ENCODE results near the gene PSMD3.
"Not testable (repeated sequence)": the region's sequence is repeated elsewhere in the genome, so short reads cannot be mapped to it uniquely, and the experiment has no call there.

The PSMD3 gene

GRCh38 chr17:39997543-39997942 is 16.9 kb downstream of the PSMD3 start:
- no peak for DNase-seq

DNA sequence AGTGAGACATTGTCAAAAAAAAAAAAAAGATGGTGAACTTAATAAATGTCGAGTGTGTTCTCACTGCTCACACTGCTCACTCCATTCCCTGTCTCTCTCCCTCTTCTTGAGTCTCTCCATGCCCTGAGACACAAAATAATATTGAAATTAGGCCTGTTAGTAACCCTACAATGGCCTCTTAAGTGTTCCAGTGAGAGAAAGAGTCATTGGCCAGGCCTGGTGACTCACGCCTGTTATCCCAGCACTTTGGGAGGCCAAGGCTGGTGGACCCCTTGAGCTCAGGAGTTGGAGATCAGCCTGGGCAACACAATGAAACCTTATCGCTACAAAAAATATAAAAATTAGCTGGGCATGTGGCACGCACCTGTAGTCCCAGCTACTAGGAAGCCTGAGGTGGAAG is 18.5 kb downstream of the PSMD3 start:
- DNase-seq = no peak

GRCh38 chr17:40000161-40000560 is 19.6 kb downstream of the PSMD3 start:
- no peak for DNase-seq

GRCh38 chr17:40001335-40001734 is 20.7 kb downstream of the PSMD3 start:
- not testable (repeated sequence) for DNase-seq

DNA sequence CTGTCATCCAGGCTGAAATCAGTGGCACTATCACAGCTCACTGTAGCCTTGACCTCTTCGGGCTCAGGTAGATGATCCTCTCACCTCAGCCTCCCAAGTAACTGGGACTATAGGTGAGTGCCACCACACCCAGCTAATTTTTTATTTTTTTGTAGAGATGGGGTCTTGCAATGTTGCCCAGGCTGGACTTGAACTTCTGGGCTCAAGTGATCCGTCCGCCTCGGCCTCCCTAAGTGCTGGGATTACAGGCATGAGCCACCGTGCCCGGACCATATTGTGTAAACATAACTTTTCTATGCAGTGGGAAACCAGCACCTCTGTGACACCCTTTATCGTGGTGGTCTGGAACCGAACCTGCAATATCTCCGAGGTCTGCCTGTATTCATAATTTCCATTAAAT is 23.5 kb downstream of the PSMD3 start:
- DNase-seq = no peak

DNA sequence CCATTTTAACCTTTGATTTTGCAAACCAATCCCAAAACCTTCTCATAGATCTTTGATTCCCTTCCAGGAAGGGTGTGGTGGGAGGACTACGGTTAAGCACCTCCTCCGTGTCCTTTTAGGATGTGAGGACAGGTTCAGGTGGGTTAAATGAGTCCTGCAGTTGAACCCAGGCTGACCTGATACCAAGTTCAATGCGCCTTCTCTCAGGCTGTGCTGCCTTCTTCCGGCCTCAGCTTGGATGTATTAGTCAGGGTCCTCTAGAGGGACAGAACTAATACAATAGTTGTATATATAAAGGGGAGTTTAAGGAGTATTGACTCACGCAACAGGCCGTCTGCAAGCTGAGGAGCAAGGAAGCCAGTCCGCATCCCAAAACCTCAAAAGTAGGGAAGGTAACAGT is 24.1 kb downstream of the PSMD3 start:
- no peak for DNase-seq

DNA sequence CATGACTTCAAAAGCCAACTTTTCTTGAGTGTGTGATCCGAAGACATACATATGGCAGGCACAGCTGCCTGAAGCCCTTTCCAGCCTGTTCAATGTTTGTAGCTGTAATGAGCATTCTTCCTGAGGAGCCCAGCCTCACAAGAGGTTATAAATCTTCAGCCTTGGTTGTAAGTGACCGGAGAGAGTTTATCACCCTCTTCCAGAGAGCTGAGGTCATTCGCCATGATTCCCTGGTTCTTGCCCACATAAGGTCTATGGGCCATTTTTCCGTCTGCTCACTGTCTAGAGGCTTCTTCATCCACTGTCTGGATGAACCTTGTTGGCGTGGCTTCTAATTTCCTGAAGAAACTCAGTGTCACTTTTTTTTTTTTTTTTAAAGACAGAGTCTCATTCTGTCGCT is 24.9 kb downstream of the PSMD3 start:
- DNase-seq = no peak

- DNase-seq = not testable (repeated sequence)
Observed at GRCh38 chr17:40010946-40011500, 30.4 kb downstream of the PSMD3 start.

GRCh38 chr17:40012017-40012647 is 31.5 kb downstream of the PSMD3 start:
- not testable (repeated sequence) for DNase-seq

GRCh38 chr17:40014375-40014980 is 33.9 kb downstream of the PSMD3 start:
- DNase-seq = no peak

GRCh38 chr17:40015005-40015997 is 34.7 kb downstream of the PSMD3 start, which contains the start of gene CSF3:
TSS of gene CSF3 (plus strand) at chr17:40015440. CDS start at chr17:40015475, 35 bp downstream.
- DNase-seq = no peak

GRCh38 chr17:40015998-40016985 is 35.7 kb downstream of the PSMD3 start:
- DNase-seq = peak in 1 of 2 donors; percentile 41

DNA sequence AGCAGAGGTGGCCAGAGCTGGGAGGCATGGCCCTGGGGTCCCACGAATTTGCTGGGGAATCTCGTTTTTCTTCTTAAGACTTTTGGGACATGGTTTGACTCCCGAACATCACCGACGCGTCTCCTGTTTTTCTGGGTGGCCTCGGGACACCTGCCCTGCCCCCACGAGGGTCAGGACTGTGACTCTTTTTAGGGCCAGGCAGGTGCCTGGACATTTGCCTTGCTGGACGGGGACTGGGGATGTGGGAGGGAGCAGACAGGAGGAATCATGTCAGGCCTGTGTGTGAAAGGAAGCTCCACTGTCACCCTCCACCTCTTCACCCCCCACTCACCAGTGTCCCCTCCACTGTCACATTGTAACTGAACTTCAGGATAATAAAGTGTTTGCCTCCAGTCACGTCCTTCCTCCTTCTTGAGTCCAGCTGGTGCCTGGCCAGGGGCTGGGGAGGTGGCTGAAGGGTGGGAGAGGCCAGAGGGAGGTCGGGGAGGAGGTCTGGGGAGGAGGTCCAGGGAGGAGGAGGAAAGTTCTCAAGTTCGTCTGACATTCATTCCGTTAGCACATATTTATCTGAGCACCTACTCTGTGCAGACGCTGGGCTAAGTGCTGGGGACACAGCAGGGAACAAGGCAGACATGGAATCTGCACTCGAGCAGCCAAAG is 36.9 kb downstream of the PSMD3 start:
- no peak for DNase-seq

- no peak for DNase-seq
Observed at GRCh38 chr17:40018211-40019121, 37.9 kb downstream of the PSMD3 start.

DNA sequence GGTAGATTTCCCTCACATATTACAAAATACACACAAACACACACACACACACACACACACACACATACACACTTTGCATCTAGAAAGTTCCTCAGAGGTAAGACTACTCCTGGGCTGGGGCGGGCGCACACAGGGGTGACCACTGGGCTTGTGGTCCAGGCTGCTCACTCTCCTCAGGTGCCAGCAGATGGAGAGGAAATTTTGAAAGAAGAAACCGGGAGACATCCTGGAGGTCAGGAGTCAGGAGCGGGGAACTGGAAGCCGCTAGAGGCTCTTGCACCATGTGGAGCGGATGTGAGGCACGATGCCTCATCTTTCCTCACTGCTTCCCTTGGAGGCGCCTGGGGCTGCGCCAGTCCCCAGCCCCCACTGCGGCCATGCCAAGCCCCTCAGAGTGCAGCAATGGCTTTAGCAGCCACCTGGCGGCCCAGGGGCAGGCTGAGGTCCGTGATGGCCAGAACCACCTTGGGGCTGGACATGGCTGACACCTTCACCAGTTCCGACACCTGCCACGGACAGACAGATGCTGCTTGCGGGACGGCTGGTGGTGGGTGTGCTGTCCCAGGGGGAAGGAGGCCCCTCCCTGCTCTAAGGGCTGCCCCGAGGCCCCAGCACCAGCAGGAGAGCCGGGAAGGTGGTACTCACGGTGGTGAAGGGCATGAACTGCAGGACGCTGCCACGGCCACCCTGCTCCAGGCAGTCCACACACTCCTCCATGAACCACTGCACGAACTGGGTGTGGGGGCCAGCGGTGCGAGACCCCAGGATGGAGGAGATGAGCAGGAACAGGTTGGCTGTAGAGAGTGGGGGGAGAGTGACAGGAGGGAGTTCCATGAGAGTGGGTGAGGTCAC is 38.8 kb downstream of the PSMD3 start:
- DNase-seq = no peak

DNA sequence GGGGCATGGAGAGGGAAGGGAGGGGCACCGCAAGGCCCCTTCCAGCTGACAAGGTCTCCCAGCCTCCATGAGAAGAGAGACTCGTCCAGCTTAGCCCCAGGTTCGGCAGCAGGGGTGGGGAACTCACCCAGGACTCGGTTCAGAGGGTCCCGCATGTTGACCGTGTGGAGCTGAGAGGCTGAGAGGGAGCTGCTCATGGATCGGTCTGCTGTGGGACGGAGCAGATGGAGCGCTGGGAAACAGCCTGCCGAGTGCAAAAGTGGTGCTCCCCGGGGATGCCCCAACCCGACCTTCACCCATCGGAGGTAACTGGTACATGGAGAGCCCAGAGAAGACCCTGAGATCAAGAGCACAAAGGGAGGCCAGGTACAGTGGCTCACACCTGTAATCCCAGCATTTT is 39.5 kb downstream of the PSMD3 start:
- DNase-seq = no peak

GRCh38 chr17:40021451-40021971 is 40.9 kb downstream of the PSMD3 start:
- no peak for DNase-seq

DNA sequence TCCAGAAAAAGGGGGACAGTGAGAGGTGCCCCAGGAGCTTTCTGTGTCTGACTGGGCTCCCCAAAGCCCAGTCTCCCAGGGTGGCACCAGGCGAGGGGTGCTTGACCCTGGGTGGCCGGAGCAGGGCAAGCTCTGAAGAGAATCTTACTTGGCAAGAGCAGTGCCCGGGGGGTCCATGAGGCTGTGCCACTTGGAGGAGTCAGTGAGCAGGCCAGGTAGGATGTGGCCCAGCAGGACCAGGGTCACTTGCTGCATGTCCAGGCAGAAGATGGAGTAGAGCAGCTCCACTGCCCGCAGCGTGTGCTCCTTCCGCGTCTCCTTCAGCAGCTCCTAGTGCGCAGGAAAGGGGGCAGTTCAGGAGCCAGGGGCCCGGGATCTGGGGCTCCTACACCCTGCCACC is 41.9 kb downstream of the PSMD3 start:
- DNase-seq = no peak
